Measurements from ENCODE around the gene CUX1. TPM values are rescaled to one million over a fixed set of nuclear protein-coding genes. Genes with fewer than 3 reads are reported as not detected.
A peak's percentile ranks its signal among the peaks of the same experiment; 100 is the strongest.

CUX1 gene
- total RNA-seq, 1 donor from 2014 or later = 66.4 TPM

DNA sequence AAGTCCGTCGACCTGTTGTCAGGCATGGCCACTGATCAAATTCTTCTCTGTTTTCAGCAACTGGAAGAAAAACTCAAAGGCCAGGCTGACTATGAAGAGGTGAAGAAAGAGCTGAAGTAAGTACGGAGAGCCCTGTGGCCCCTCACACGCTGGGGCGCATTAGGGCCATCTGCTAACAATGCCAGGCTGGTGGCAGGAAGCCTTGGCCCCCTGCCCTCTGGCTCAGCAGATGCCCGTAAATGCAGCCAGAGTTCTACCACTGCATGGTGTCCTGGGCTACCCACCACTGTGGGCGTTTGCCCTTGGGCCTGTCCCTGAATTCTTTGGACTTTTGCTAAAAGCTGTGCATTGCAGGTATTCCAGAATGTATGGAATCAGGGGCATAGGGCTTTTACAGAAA, 372.3 kb downstream of the CUX1 start:
- Histone ChIP-seq H3K36me3 (no peaks in the 10 kb centered on the region), H3K4me1 (no peaks in the 10 kb centered on the region), H4K20me1 (ENCODE audit: low read depth) (no peaks in the 10 kb centered on the region), H3K9me3 (ENCODE audit: low read depth) (no peaks in the 10 kb centered on the region), H3K27ac (no peak overlapping the region), H3K27me3 (no peaks in the 10 kb centered on the region), H3K79me2 (ENCODE audit: low read depth) (no peaks in the 10 kb centered on the region), H3F3A (ENCODE audit: low read depth) (no peaks in the 10 kb centered on the region), H2AFZ (replicated peaks) (no peak overlapping the region), H3K4me2 (no peak overlapping the region), H3K4me3 (no peak overlapping the region), H3K9ac (no peak overlapping the region)
- Mint-ChIP-seq H3K36me3 (peaks cover 18% of the 10 kb centered on the region), H3K4me3 (no peak overlapping the region), H3K9me3 (no peaks in the 10 kb centered on the region), H3K27me3 (ENCODE audit: insufficient read depth, low read depth) (no peaks in the 10 kb centered on the region), H3K4me1 (no peaks in the 10 kb centered on the region), H3K27ac (no peak overlapping the region)
- DNase-seq (ENCODE audit: low spot score) = no peak
- TF ChIP-seq, protein P1, sequence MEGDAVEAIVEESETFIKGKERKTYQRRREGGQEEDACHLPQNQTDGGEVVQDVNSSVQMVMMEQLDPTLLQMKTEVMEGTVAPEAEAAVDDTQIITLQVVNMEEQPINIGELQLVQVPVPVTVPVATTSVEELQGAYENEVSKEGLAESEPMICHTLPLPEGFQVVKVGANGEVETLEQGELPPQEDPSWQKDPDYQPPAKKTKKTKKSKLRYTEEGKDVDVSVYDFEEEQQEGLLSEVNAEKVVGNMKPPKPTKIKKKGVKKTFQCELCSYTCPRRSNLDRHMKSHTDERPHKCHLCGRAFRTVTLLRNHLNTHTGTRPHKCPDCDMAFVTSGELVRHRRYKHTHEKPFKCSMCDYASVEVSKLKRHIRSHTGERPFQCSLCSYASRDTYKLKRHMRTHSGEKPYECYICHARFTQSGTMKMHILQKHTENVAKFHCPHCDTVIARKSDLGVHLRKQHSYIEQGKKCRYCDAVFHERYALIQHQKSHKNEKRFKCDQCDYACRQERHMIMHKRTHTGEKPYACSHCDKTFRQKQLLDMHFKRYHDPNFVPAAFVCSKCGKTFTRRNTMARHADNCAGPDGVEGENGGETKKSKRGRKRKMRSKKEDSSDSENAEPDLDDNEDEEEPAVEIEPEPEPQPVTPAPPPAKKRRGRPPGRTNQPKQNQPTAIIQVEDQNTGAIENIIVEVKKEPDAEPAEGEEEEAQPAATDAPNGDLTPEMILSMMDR (IDR thresholded peaks at IDR 0.05) = no peak
- TF ChIP-seq EZH2 (IDR thresholded peaks at IDR 0.05) (no peak), EZH2phosphoT487 (IDR thresholded peaks at IDR 0.05) (no peak)

DNA sequence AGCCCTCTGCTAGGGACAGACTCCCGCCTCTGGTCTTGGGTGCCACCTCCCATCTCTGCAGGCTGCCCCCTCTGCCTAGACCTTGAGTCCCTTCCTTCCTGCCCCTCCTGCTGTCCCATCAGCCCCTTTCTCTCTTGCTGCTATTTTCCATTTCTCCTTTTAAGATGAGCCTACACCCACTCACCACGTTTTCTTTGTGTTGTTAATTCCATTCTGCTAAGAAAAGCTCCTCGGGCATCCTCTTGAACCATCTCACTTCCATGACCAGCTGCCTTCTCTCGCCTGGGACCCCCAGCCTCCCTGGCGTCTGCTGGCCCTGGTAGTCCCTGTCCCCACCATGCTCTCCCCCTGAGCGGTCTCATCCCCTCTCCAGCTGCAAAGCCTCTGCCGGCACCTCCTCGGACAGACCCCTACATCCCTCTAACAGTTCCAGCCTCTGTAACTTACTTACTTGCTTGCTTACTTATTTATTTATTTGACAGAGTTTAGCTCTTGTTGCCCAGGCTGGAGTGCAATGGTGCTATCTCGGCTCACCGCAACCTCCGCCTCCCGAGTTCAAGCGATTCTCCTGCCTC, 373.4 kb downstream of the CUX1 start:
- Histone ChIP-seq H3K9me3 (ENCODE audit: low read depth) (no peaks in the 10 kb centered on the region), H2AFZ (replicated peaks) (no peak overlapping the region), H3K4me2 (no peak overlapping the region), H3F3A (ENCODE audit: low read depth) (no peaks in the 10 kb centered on the region), H3K27ac (no peak overlapping the region), H3K4me1 (no peaks in the 10 kb centered on the region), H3K27me3 (no peaks in the 10 kb centered on the region), H3K4me3 (no peak overlapping the region), H3K36me3 (no peaks in the 10 kb centered on the region), H3K9ac (no peak overlapping the region), H3K79me2 (ENCODE audit: low read depth) (no peaks in the 10 kb centered on the region), H4K20me1 (ENCODE audit: low read depth) (no peaks in the 10 kb centered on the region)
- peaks cover 2% of the 10 kb centered on the region for H3K27me3 Mint-ChIP-seq (ENCODE audit: insufficient read depth, low read depth)
- peaks cover 21% of the 10 kb centered on the region for H3K36me3 Mint-ChIP-seq
- peak overlapping the region; percentile 26 for H3K27ac Mint-ChIP-seq
- no peaks in the 10 kb centered on the region for H3K4me1 Mint-ChIP-seq
- H3K9me3 Mint-ChIP-seq = no peaks in the 10 kb centered on the region
- TF ChIP-seq, protein P1 (IDR thresholded peaks at IDR 0.05) = no peak
- TF ChIP-seq EZH2phosphoT487 (IDR thresholded peaks at IDR 0.05) = no peak
- TF ChIP-seq EZH2 (IDR thresholded peaks at IDR 0.05) = no peak
- no peak overlapping the region for H3K4me3 Mint-ChIP-seq
- no peak for DNase-seq (ENCODE audit: low spot score)

DNA sequence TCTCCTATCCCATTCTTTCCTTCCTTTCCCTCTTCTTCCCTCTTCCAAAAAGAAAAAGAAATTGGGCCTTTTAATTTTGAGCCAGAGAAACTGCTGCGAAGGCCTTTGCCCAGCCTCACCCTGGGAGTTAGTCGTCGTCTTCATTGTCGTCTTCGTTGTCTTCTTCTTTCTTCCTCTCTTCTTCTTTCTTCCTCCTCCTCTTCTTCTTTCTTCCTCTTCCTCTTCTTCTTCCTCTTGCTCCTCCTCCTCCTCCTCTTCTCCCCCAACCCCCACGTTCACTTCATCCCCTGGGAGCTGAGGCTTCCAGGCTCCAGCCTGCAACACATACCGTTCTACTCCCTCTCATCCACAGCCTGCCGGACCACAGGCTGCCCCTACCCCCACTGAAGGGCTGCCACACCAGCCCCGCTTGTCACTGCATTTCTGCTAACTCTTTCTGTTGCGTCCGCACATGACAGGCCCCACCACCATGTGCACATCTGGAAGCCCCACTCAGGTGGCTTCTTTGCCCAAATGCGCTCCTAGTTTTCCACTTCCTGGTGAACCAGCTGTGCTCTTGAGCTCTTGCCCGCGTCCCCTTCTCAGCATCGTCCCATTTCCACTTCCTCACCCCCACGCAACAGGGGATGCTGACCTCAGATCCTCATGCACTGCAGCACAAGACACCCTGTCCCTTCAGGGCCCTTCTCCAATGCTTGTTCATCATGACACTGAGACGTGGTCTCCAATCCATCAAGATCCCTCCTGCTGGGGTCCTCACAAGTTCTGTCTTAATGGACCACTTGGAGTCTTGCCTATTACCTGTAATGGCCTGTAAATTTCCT, 374.3 kb downstream of the CUX1 start:
- peaks cover 25% of the 10 kb centered on the region for H3K36me3 Mint-ChIP-seq
- no peak overlapping the region for H3K4me2 ChIP-seq
- H3K27me3 ChIP-seq = no peaks in the 10 kb centered on the region
- H4K20me1 ChIP-seq (ENCODE audit: low read depth) = no peaks in the 10 kb centered on the region
- H3F3A ChIP-seq (ENCODE audit: low read depth) = no peaks in the 10 kb centered on the region
- no peaks in the 10 kb centered on the region for H3K36me3 ChIP-seq
- no peaks in the 10 kb centered on the region for H3K4me1 Mint-ChIP-seq
- H3K27ac ChIP-seq = no peak overlapping the region
- H3K9ac ChIP-seq = no peak overlapping the region
- H2AFZ ChIP-seq (replicated peaks) = no peak overlapping the region
- H3K27me3 Mint-ChIP-seq (ENCODE audit: insufficient read depth, low read depth) = peaks cover 3% of the 10 kb centered on the region
- H3K9me3 Mint-ChIP-seq = no peaks in the 10 kb centered on the region
- TF ChIP-seq, protein P1 (IDR thresholded peaks at IDR 0.05) = no peak
- TF ChIP-seq EZH2 (IDR thresholded peaks at IDR 0.05) (no peak), EZH2phosphoT487 (IDR thresholded peaks at IDR 0.05) (no peak)
- no peaks in the 10 kb centered on the region for H3K9me3 ChIP-seq (ENCODE audit: low read depth)
- H3K79me2 ChIP-seq (ENCODE audit: low read depth) = no peaks in the 10 kb centered on the region
- no peak overlapping the region for H3K4me3 ChIP-seq
- H3K27ac Mint-ChIP-seq = no peak overlapping the region
- no peaks in the 10 kb centered on the region for H3K4me1 ChIP-seq
- no peak overlapping the region for H3K4me3 Mint-ChIP-seq
- no peak for DNase-seq (ENCODE audit: low spot score)

Measured in neural progenitor cell (in vitro differentiated cells).